Skin epidermis (tissue), 12 donors: Measurements from ENCODE around the gene ANGEL1.

Experiments used
- H3K27ac ChIP-seq, 21 experiments: fragments of 200-600 bp; sonication (generic) in 11 of 21; one replicate each; pipeline ENCODE4 v1.5.0; 2020; ENCODE audit warnings: mild to moderate bottlenecking in 3 of 21, inconsistent platforms in 2 of 21, moderate library complexity in 2 of 21
- H3K4me3 ChIP-seq, 7 experiments: fragments of 200-600 bp; sonication (generic) in 2 of 7; one replicate each; pipeline ENCODE4 v1.5.0; 2020; ENCODE audit warnings: inconsistent platforms in 2 of 7, mild to moderate bottlenecking in 2 of 7, moderate library complexity in 1 of 7

ANGEL1 gene

GRCh38 chr14:76770521-76771436 is 41.9 kb downstream of the ANGEL1 start:
- peak overlapping the region in 8 of 21 experiments; percentile 16 to 85 (median 36) for H3K27ac ChIP-seq
- no peak overlapping the region for H3K4me3 ChIP-seq

- no peak overlapping the region for H3K4me3 ChIP-seq
- peak overlapping the region in 2 of 21 experiments; percentile 79 to 80 for H3K27ac ChIP-seq
Measured at GRCh38 chr14:76769636-76770292, 42.9 kb downstream of the ANGEL1 start.

GRCh38 chr14:76768671-76769500 is 43.8 kb downstream of the ANGEL1 start:
- Histone ChIP-seq H3K27ac (peak overlapping the region in 19 of 21 experiments; percentile 31 to 85 (median 70)), H3K4me3 (no peak overlapping the region)

- no peak overlapping the region for H3K4me3 ChIP-seq
- H3K27ac ChIP-seq: peak overlapping the region in 18 of 21 experiments; percentile 23 to 85 (median 68)
Measured at GRCh38 chr14:76767681-76768656, 44.7 kb downstream of the ANGEL1 start.

- Histone ChIP-seq H3K4me3 (no peak overlapping the region), H3K27ac (no peak overlapping the region)
Measured at GRCh38 chr14:76765461-76765931, 47.2 kb downstream of the ANGEL1 start.

- H3K27ac ChIP-seq: peak overlapping the region in 7 of 21 experiments; percentile 18 to 93 (median 84)
Measured at GRCh38 chr14:76763096-76764041, 49.3 kb downstream of the ANGEL1 start.

GRCh38 chr14:76762411-76763095 is 50.1 kb downstream of the ANGEL1 start:
- Histone ChIP-seq H3K27ac (peak overlapping the region in 18 of 21 experiments; percentile 61 to 93 (median 82)), H3K4me3 (peak overlapping the region; percentile 58 to 74 (median 62))

More at GRCh38 chr14:76763096-76764041, 49.3 kb downstream of the ANGEL1 start:
- peak overlapping the region in 6 of 7 experiments; percentile 58 to 74 (median 63) for H3K4me3 ChIP-seq

- H3K4me3 ChIP-seq: peak overlapping the region; percentile 58 to 74 (median 62)
- peak overlapping the region in 20 of 21 experiments; percentile 60 to 93 (median 80) for H3K27ac ChIP-seq
Measured at GRCh38 chr14:76761960-76762410, 50.7 kb downstream of the ANGEL1 start.

- Histone ChIP-seq H3K27ac (peak within 1 kb of the TSS in 20 of 21 experiments; percentile 60 to 93 (median 80)), H3K4me3 (peak within 1 kb of the TSS; percentile 58 to 74 (median 62))
Measured at GRCh38 chr14:76761136-76761959, 51.3 kb downstream of the ANGEL1 start, which contains the start of gene VASH1. Gene VASH1, plus strand, starts transcription at chr14:76761468. Its CDS starts 1,354 bp downstream, at chr14:76762822.

GRCh38 chr14:76760331-76761135 is 52.1 kb downstream of the ANGEL1 start:
- H3K27ac ChIP-seq: peak overlapping the region in 17 of 21 experiments; percentile 65 to 93 (median 83)
- peak overlapping the region; percentile 58 to 74 (median 62) for H3K4me3 ChIP-seq

GRCh38 chr14:76759589-76759988 is 53.1 kb downstream of the ANGEL1 start:
- H3K27ac ChIP-seq: no peak overlapping the region
- no peak overlapping the region for H3K4me3 ChIP-seq

GRCh38 chr14:76756371-76756750 is 56.3 kb downstream of the ANGEL1 start:
- Histone ChIP-seq H3K4me3 (no peak overlapping the region), H3K27ac (no peak overlapping the region)

GRCh38 chr14:76755610-76756370 is 56.9 kb downstream of the ANGEL1 start:
- Histone ChIP-seq H3K27ac (no peak overlapping the region), H3K4me3 (no peak overlapping the region)

- no peak overlapping the region for H3K27ac ChIP-seq
- H3K4me3 ChIP-seq: no peak overlapping the region
Measured at GRCh38 chr14:76754586-76754985, 58.1 kb downstream of the ANGEL1 start.
